IPS-20b (cell line): ENCODE results near the gene SLC16A7.
"Not testable (repeated sequence)": the region's sequence is repeated elsewhere in the genome, so short reads cannot be mapped to it uniquely, and the experiment has no call there.

Experiments
- H3K27ac ChIP-seq: one replicate; pipeline ENCODE4 v1.5.1; 2013; ENCODE audit warnings: low read length
- H3K27me3 ChIP-seq: 2 replicates; pipeline ENCODE4 v1.6.1; 2013; ENCODE audit warnings: mild to moderate bottlenecking, low read length, inconsistent platforms; ENCODE audit not compliant: insufficient read depth
- H3K36me3 ChIP-seq: 2 replicates; pipeline ENCODE4 v1.6.1; 2013; ENCODE audit warnings: low read depth, mild to moderate bottlenecking, inconsistent platforms, low read length, moderate library complexity; ENCODE audit not compliant: insufficient read depth
- H3K4me1 ChIP-seq: 2 replicates; pipeline ENCODE4 v1.6.1; 2013; ENCODE audit warnings: mild to moderate bottlenecking, control low read depth, inconsistent platforms, low read length, moderate library complexity; ENCODE audit not compliant: insufficient read depth
- H3K4me3 ChIP-seq: 2 replicates; pipeline ENCODE4 v1.5.1; 2013; ENCODE audit warnings: mild to moderate bottlenecking, low read length, inconsistent platforms
- H3K9ac ChIP-seq: 2 replicates; pipeline ENCODE4 v1.6.1; 2013; ENCODE audit warnings: low read depth, mild to moderate bottlenecking, inconsistent platforms, low read length, moderate library complexity
- H3K9me3 ChIP-seq: 2 replicates; pipeline ENCODE4 v1.6.1; 2013; ENCODE audit warnings: mild to moderate bottlenecking, low read depth, low read length, inconsistent platforms; ENCODE audit not compliant: insufficient read depth

The SLC16A7 gene

GRCh38 chr12:59594943-59595500 lies 807 bp upstream of the SLC16A7 start:
- Histone ChIP-seq H3K27ac (no peak overlapping the region), H3K9me3 (no peaks in the 10 kb centered on the region), H3K4me3 (peak overlapping the region; percentile 90), H3K27me3 (peaks cover 30% of the 10 kb centered on the region), H3K4me1 (peaks cover 8% of the 10 kb centered on the region; the same call in 1 of the 2 replicates), H3K36me3 (no peaks in the 10 kb centered on the region), H3K9ac (0 out of 2 replicates have a peak overlapping the region, but pooled peaks have one; percentile 43)

- Histone ChIP-seq H3K27ac (no peak overlapping the region), H3K4me1 (peaks cover 8% of the 10 kb centered on the region; the same call in 1 of the 2 replicates), H3K9me3 (no peaks in the 10 kb centered on the region), H3K4me3 (peak overlapping the region; percentile 90), H3K9ac (peak overlapping the region; percentile 43; the same call in 1 of the 2 replicates), H3K36me3 (no peaks in the 10 kb centered on the region), H3K27me3 (peaks cover 30% of the 10 kb centered on the region)
Measured at GRCh38 chr12:59595565-59595882, 305 bp upstream of the SLC16A7 start.

GRCh38 chr12:59597385-59597781 lies 1.6 kb downstream of the SLC16A7 start:
- H3K27me3 ChIP-seq = peaks cover 30% of the 10 kb centered on the region
- H3K27ac ChIP-seq = no peak overlapping the region
- peaks cover 8% of the 10 kb centered on the region; the same call in 1 of the 2 replicates for H3K4me1 ChIP-seq
- peak overlapping the region; percentile 90 for H3K4me3 ChIP-seq
- peak overlapping the region; percentile 74; the same call in 1 of the 2 replicates for H3K9ac ChIP-seq
- H3K36me3 ChIP-seq = no peaks in the 10 kb centered on the region
- H3K9me3 ChIP-seq = no peaks in the 10 kb centered on the region

- Histone ChIP-seq H3K9ac (no peak overlapping the region), H3K27me3 (peaks cover 25% of the 10 kb centered on the region), H3K36me3 (no peaks in the 10 kb centered on the region), H3K4me1 (peaks cover 4% of the 10 kb centered on the region; the same call in 1 of the 2 replicates), H3K9me3 (no peaks in the 10 kb centered on the region), H3K27ac (no peak overlapping the region), H3K4me3 (no peak overlapping the region)
Measured at GRCh38 chr12:59600171-59600570, 4.3 kb downstream of the SLC16A7 start.

- Histone ChIP-seq H3K4me1 (no peaks in the 10 kb centered on the region; the same call in 1 of the 2 replicates), H3K9ac (no peak overlapping the region), H3K27ac (no peak overlapping the region), H3K4me3 (no peak overlapping the region), H3K9me3 (no peaks in the 10 kb centered on the region), H3K36me3 (no peaks in the 10 kb centered on the region), H3K27me3 (0 out of 2 replicates have a peak, but pooled peaks cover 3% of the 10 kb centered on the region)
Measured at GRCh38 chr12:59603754-59604153, 7.9 kb downstream of the SLC16A7 start.

GRCh38 chr12:59612823-59613434 lies 17.1 kb downstream of the SLC16A7 start:
- peaks cover 20% of the 10 kb centered on the region for H3K9me3 ChIP-seq
- H3K36me3 ChIP-seq, H3K9ac ChIP-seq, H3K27ac ChIP-seq, H3K27me3 ChIP-seq, H3K4me1 ChIP-seq, H3K4me3 ChIP-seq: not testable (repeated sequence)

- Histone ChIP-seq H3K9me3 (peaks cover 20% of the 10 kb centered on the region), H3K9ac (no peak overlapping the region), H3K4me1 (no peaks in the 10 kb centered on the region), H3K4me3 (no peak overlapping the region), H3K27me3 (no peaks in the 10 kb centered on the region), H3K27ac (no peak overlapping the region), H3K36me3 (no peaks in the 10 kb centered on the region)
Measured at GRCh38 chr12:59615392-59616165, 19.8 kb downstream of the SLC16A7 start.

- no peaks in the 10 kb centered on the region for H3K27me3 ChIP-seq
- H3K36me3 ChIP-seq = no peaks in the 10 kb centered on the region
- no peak overlapping the region for H3K9ac ChIP-seq
- H3K4me1 ChIP-seq = no peaks in the 10 kb centered on the region
- no peaks in the 10 kb centered on the region for H3K9me3 ChIP-seq
- no peak overlapping the region for H3K27ac ChIP-seq
- H3K4me3 ChIP-seq = no peak overlapping the region
Measured at GRCh38 chr12:59619461-59620240, 23.8 kb downstream of the SLC16A7 start.

- Histone ChIP-seq H3K27ac (no peak overlapping the region), H3K4me1 (no peaks in the 10 kb centered on the region), H3K36me3 (no peaks in the 10 kb centered on the region), H3K4me3 (no peak overlapping the region), H3K9me3 (no peaks in the 10 kb centered on the region), H3K27me3 (no peaks in the 10 kb centered on the region), H3K9ac (no peak overlapping the region)
Measured at GRCh38 chr12:59620326-59620725, 24.5 kb downstream of the SLC16A7 start.

GRCh38 chr12:59624732-59625460 lies 29.1 kb downstream of the SLC16A7 start:
- no peaks in the 10 kb centered on the region for H3K9me3 ChIP-seq
- H3K36me3 ChIP-seq = no peaks in the 10 kb centered on the region
- H3K4me1 ChIP-seq = no peaks in the 10 kb centered on the region
- no peak overlapping the region for H3K27ac ChIP-seq
- no peak overlapping the region for H3K9ac ChIP-seq
- H3K27me3 ChIP-seq = no peaks in the 10 kb centered on the region
- no peak overlapping the region for H3K4me3 ChIP-seq

GRCh38 chr12:59626382-59626781 lies 30.6 kb downstream of the SLC16A7 start:
- no peak overlapping the region for H3K9ac ChIP-seq
- H3K4me3 ChIP-seq = no peak overlapping the region
- H3K27me3 ChIP-seq = no peaks in the 10 kb centered on the region
- H3K27ac ChIP-seq = no peak overlapping the region
- H3K36me3 ChIP-seq = no peaks in the 10 kb centered on the region
- no peaks in the 10 kb centered on the region for H3K9me3 ChIP-seq
- H3K4me1 ChIP-seq = no peaks in the 10 kb centered on the region
